Coronary artery (tissue), 2 donors: ENCODE results near the gene ZNF577.
A peak's percentile ranks its signal among the peaks of the same experiment; 100 is the strongest.

ENCODE experiments used
- DNase-seq: peaks from one replicate; pipeline ENCODE4 v3.0.0-alpha.2; 2017; ENCODE audit warnings: low spot score
- H3K27ac ChIP-seq, 2 donors: fragments of 200-600 bp; sonication (generic); one replicate each; pipeline ENCODE4 v1.5.1; 2016 to 2019
- H3K4me3 ChIP-seq: fragments of 200-600 bp; sonication (generic); 2 replicates; pipeline ENCODE4 v1.5.1; 2016; ENCODE audit warnings: mild to moderate bottlenecking, moderate library complexity
- CTCF ChIP-seq: fragments of 200-600 bp; sonication (generic); IDR thresholded peaks from one replicate; pipeline ENCODE4 v1.5.1; 2019; ENCODE audit warnings: antibody characterized with exemption

The ZNF577 gene

GRCh38 chr19:51821456-51821855 is 66.3 kb downstream of the ZNF577 start:
- Histone ChIP-seq H3K27ac (peak overlapping the region in 1 of 2 donors; percentile 45), H3K4me3 (no peak overlapping the region)
- TF ChIP-seq CTCF = no peak
- no peak for DNase-seq
